Loucy (cell line): ENCODE measurements around the gene IP6K3.

Source experiments
- H2AFZ ChIP-seq: fragments of 200-600 bp; sonication (generic); 2 replicates; pipeline ENCODE4 v1.6.0; 2016; ENCODE audit warnings: antibody characterized with exemption, mild to moderate bottlenecking, low read length, moderate library complexity
- H3F3A ChIP-seq: fragments of 200-600 bp; 2 replicates; pipeline ENCODE4 v1.6.0; 2016; ENCODE audit warnings: antibody characterized with exemption, low read depth, mild to moderate bottlenecking
- H3K27me3 ChIP-seq: fragments of 200-600 bp; sonication (generic); 2 replicates; pipeline ENCODE4 v1.6.1; 2014; ENCODE audit warnings: low read length, mild to moderate bottlenecking; ENCODE audit not compliant: insufficient read depth, poor library complexity, severe bottlenecking
- H3K36me3 ChIP-seq: fragments of 200-600 bp; sonication (generic); 2 replicates; pipeline ENCODE4 v1.6.1; 2016; ENCODE audit warnings: low read length; ENCODE audit not compliant: insufficient read depth
- H3K4me1 ChIP-seq: fragments of 200-600 bp; sonication (generic); 2 replicates; pipeline ENCODE4 v1.5.1; 2014; ENCODE audit warnings: low read length, mild to moderate bottlenecking; ENCODE audit not compliant: insufficient read depth, poor library complexity, severe bottlenecking
- H3K4me2 ChIP-seq: fragments of 200-600 bp; sonication (generic); 2 replicates; pipeline ENCODE4 v1.6.0; 2014; ENCODE audit warnings: antibody characterized with exemption, low read length, low read depth, mild to moderate bottlenecking; ENCODE audit not compliant: poor library complexity, severe bottlenecking
- H3K4me3 ChIP-seq: fragments of 200-600 bp; sonication (generic); 2 replicates; pipeline ENCODE4 v1.5.1; 2014; ENCODE audit warnings: low read length, mild to moderate bottlenecking, mixed read lengths; ENCODE audit not compliant: poor library complexity, severe bottlenecking
- H3K79me2 ChIP-seq: fragments of 200-600 bp; sonication (generic); 2 replicates; pipeline ENCODE4 v1.6.1; 2014; ENCODE audit warnings: low read length; ENCODE audit not compliant: insufficient read depth
- H3K9ac ChIP-seq: fragments of 200-600 bp; sonication (generic); 2 replicates; pipeline ENCODE4 v1.6.0; 2014; ENCODE audit warnings: mild to moderate bottlenecking, low read depth, low read length, moderate library complexity; ENCODE audit not compliant: poor library complexity, severe bottlenecking
- H3K9me2 ChIP-seq: fragments of 200-600 bp; sonication (generic); replicated peaks from 2 replicates; pipeline ENCODE4 v1.6.1; 2016; ENCODE audit warnings: low read depth, low read length, mixed read lengths
- H3K9me3 ChIP-seq: fragments of 200-600 bp; sonication (generic); 2 replicates; pipeline ENCODE4 v1.6.1; 2014; ENCODE audit warnings: mild to moderate bottlenecking, antibody characterized with exemption, low read length, low read depth; ENCODE audit not compliant: insufficient read depth
- H4K20me1 ChIP-seq: fragments of 200-600 bp; sonication (generic); 2 replicates; pipeline ENCODE4 v1.6.0; 2014; ENCODE audit warnings: antibody characterized with exemption, low read length, mild to moderate bottlenecking; ENCODE audit not compliant: insufficient read depth, poor library complexity, severe bottlenecking
- CTCF ChIP-seq: fragments of 200-600 bp; sonication (generic); conservative IDR thresholded peaks from 2 replicates; pipeline ENCODE4 v1.5.1; 2014; ENCODE audit warnings: mild to moderate bottlenecking, antibody characterized with exemption, low read length
- EZH2phosphoT487 ChIP-seq: fragments of 200-600 bp; IDR thresholded peaks from 2 replicates; pipeline ENCODE4 v1.6.1; 2018; ENCODE audit warnings: antibody characterized with exemption, mild to moderate bottlenecking, moderate library complexity, borderline replicate concordance

Gene IP6K3

GRCh38 chr6:33731035-33731434 is 15.7 kb downstream of the IP6K3 start:
- Histone ChIP-seq H3K9ac (no peak overlapping the region), H4K20me1 (no peaks in the 10 kb centered on the region), H2AFZ (no peak overlapping the region), H3K4me3 (no peak overlapping the region), H3K4me1 (no peaks in the 10 kb centered on the region), H3K79me2 (no peaks in the 10 kb centered on the region), H3K9me3 (no peaks in the 10 kb centered on the region), H3F3A (no peaks in the 10 kb centered on the region), H3K9me2 (no peaks in the 10 kb centered on the region), H3K4me2 (no peak overlapping the region), H3K27me3 (no peaks in the 10 kb centered on the region), H3K36me3 (no peaks in the 10 kb centered on the region)
- TF ChIP-seq CTCF (no peak), EZH2phosphoT487 (no peak)

GRCh38 chr6:33730611-33731010 is 16.1 kb downstream of the IP6K3 start:
- Histone ChIP-seq H3K27me3 (no peaks in the 10 kb centered on the region), H3K36me3 (no peaks in the 10 kb centered on the region), H3K9me3 (no peaks in the 10 kb centered on the region), H3K4me1 (no peaks in the 10 kb centered on the region), H2AFZ (no peak overlapping the region), H4K20me1 (no peaks in the 10 kb centered on the region), H3K9ac (no peak overlapping the region), H3F3A (no peaks in the 10 kb centered on the region), H3K4me3 (no peak overlapping the region), H3K79me2 (no peaks in the 10 kb centered on the region), H3K4me2 (no peak overlapping the region), H3K9me2 (no peaks in the 10 kb centered on the region)
- TF ChIP-seq CTCF (no peak), EZH2phosphoT487 (no peak)

- Histone ChIP-seq H2AFZ (no peak overlapping the region), H3K9ac (no peak overlapping the region), H3K4me2 (no peak overlapping the region), H4K20me1 (no peaks in the 10 kb centered on the region), H3F3A (no peaks in the 10 kb centered on the region), H3K4me3 (no peak overlapping the region), H3K4me1 (peaks cover 4% of the 10 kb centered on the region), H3K9me2 (no peaks in the 10 kb centered on the region), H3K9me3 (no peaks in the 10 kb centered on the region), H3K36me3 (no peaks in the 10 kb centered on the region), H3K27me3 (no peaks in the 10 kb centered on the region), H3K79me2 (no peaks in the 10 kb centered on the region)
- no peak for TF ChIP-seq CTCF
- no peak for TF ChIP-seq EZH2phosphoT487
These were observed 17.6 kb downstream of the IP6K3 start for GRCh38 chr6:33729059-33729458.
